Measurements from ENCODE around the gene OTX1. TPM values are rescaled to one million over a fixed set of nuclear protein-coding genes. Genes with fewer than 3 reads are reported as not detected.

Gene OTX1
- 3.2 to 4.5 TPM (median 3.7 TPM) in 5 replicates for total RNA-seq (2022; extraction: Qiagen RNA extraction)

DNA sequence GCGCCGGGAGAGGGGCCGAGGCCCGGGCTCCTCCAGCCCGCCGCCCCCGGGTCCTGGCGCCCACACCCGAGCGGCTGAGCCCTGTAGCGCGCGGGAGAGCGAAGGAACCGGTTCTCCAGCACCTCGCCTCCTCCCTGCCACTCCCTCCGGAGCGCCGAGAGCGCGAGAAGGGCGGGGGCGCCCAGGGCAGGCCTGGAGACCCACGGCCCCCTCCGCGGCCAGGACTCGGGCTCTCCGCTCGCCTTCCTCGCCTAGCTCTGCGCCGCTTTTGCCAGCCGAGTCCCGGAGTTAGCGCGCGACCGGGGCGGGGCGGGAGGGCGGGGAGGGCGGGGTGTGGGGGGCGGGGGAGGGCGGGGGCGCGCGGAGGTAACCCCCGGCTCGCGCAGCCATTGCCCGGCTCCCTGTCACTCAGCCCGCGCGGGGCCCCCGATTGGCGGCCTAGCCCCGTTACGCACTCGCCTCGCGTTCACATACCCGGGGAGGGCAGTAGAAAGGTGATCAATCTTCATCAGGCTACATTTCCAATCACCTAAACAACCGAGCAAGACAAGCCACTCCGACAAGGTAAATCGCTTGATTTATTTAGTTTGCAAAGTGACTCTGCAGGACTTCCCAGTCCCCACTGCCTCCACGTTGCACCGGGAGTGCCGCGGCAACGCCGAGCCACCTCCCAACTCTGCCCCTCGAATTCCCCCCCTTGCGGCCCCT, at the start of gene OTX1:
Gene OTX1 (plus strand): TSS at position 497 of the 708 bp plus-strand sequence. CDS start 2,161 bp downstream, outside the sequence.

